GM23338 (cell line): ENCODE results near the gene GNAT3.

Experiments
- CREB1 ChIP-seq: fragments of 250-450 bp; sonication (Bioruptor Pico); IDR thresholded peaks from 2 replicates; pipeline ENCODE4 v1.5.0; 2020; ENCODE audit warnings: low read depth, mild to moderate bottlenecking, moderate library complexity
- CTCF ChIP-seq, 2 experiments: fragments of 200-600 bp in 1 of 2; sonication (generic) in 1 of 2; conservative IDR thresholded peaks; 2 replicates each; pipeline versions ENCODE4 v1.5.1 to v1.6.1; 2016 to 2017; ENCODE audit warnings: antibody characterized with exemption in 2 of 2, low read depth in 2 of 2, mild to moderate bottlenecking in 2 of 2, moderate library complexity in 1 of 2
- ETS1 ChIP-seq: IDR thresholded peaks from 2 replicates; pipeline ENCODE4 v1.6.1; 2016; ENCODE audit warnings: antibody characterized with exemption
- EZH2 ChIP-seq: fragments of 200-600 bp; sonication (generic); IDR thresholded peaks from one replicate; pipeline ENCODE4 v1.8.0; 2017; ENCODE audit warnings: antibody characterized with exemption, mild to moderate bottlenecking, low read depth; ENCODE audit not compliant: unreplicated experiment
- EZH2phosphoT487 ChIP-seq: fragments of 200-600 bp; sonication (generic); IDR thresholded peaks from one replicate; pipeline ENCODE4 v1.8.1; 2018; ENCODE audit warnings: antibody characterized with exemption; ENCODE audit not compliant: unreplicated experiment
- JUNB ChIP-seq: IDR thresholded peaks from one replicate; pipeline ENCODE4 v1.6.1; 2016; ENCODE audit warnings: antibody characterized with exemption; ENCODE audit not compliant: unreplicated experiment
- NANOG ChIP-seq: IDR thresholded peaks from 2 replicates; pipeline ENCODE4 v1.6.1; 2016; ENCODE audit warnings: antibody characterized with exemption, borderline replicate concordance
- POLR2AphosphoS5 ChIP-seq: IDR thresholded peaks from 2 replicates; pipeline ENCODE4 v1.6.1; 2016; ENCODE audit warnings: antibody characterized with exemption, low read depth
- REST ChIP-seq: IDR thresholded peaks from one replicate; pipeline ENCODE4 v1.6.1; 2018; ENCODE audit warnings: antibody characterized with exemption; ENCODE audit not compliant: unreplicated experiment
- STAT1 ChIP-seq: IDR thresholded peaks from one replicate; pipeline ENCODE4 v1.6.1; 2016; ENCODE audit warnings: antibody characterized with exemption; ENCODE audit not compliant: unreplicated experiment
- ZNF331 ChIP-seq: fragments of 250-450 bp; sonication (Bioruptor Pico); IDR thresholded peaks from 2 replicates; pipeline ENCODE4 v1.5.0; 2020; ENCODE audit warnings: low read depth, mild to moderate bottlenecking, moderate library complexity

GRCh38 chr7:80473751-80474150 lies 38.1 kb downstream of the GNAT3 start:
- TF ChIP-seq CTCF (conservative IDR thresholded peaks at IDR 0.05; ENCODE audit: low read depth in 2 of 2) (no peak), REST (no peak), EZH2 (no peak), POLR2AphosphoS5 (no peak), EZH2phosphoT487 (no peak), CREB1 (CRISPR knock-in tag) (no peak), JUNB (no peak), ETS1 (no peak), STAT1 (no peak), ZNF331 (CRISPR knock-in tag) (no peak), NANOG (no peak)
